Measurements from ENCODE around the gene SUSD1. TPM values are rescaled to one million over a fixed set of nuclear protein-coding genes. Genes with fewer than 3 reads are reported as not detected.

SUSD1 gene
- total and polyA plus RNA-seq, 9 of the 15 experiments (the other 6 are each of a cell fraction or from before 2014, with no cell fraction given): 10.9 to 44.4 (median 36.1) TPM

GRCh38 chr9:112072721-112073638 is 102.1 kb downstream of the SUSD1 start (continued):
- TF ChIP-seq ZNF592 (IDR thresholded peaks at IDR 0.05) (peak; percentile 79; the same call in 1 of the 2 replicates), NCOA2 (IDR thresholded peaks at IDR 0.05; ENCODE audit: partially characterized antibody in 2 of 2) (no peak), RCOR1 (IDR thresholded peaks at IDR 0.05; ENCODE audit: borderline replicate concordance in 1 of 2, low read depth in 2 of 2, low read length in 2 of 2) (peak in 1 of 2 experiments; percentile 81; a peak in 1 of 4 replicates), ZFPM2 (CRISPR knock-in tag; IDR thresholded peaks at IDR 0.05) (no peak), TBL1XR1 (IDR thresholded peaks at IDR 0.05; ENCODE audit: low read length in 2 of 2) (peak in 1 of 2 experiments; percentile 74; a peak in 2 of 4 replicates), MTA1 (IDR thresholded peaks at IDR 0.05; ENCODE audit: borderline replicate concordance) (peak; percentile 67), HDAC6 (IDR thresholded peaks at IDR 0.05; ENCODE audit: low read depth, low read length) (no peak), TAF7 (tag; IDR thresholded peaks at IDR 0.05) (no peak; the same call in 1 of the 2 replicates), NCOA6 (IDR thresholded peaks at IDR 0.05) (0 out of 2 replicates have a peak, but pooled peaks have one; percentile 33), RBM17 (IDR thresholded peaks at IDR 0.05; ENCODE audit: borderline replicate concordance, low read depth, low read length) (no peak), NKRF (IDR thresholded peaks at IDR 0.05; ENCODE audit: borderline replicate concordance) (no peak), KDM1A (IDR thresholded peaks at IDR 0.05) (peak in 1 of 2 experiments; percentile 43; a peak in 1 of 4 replicates), TOE1 (IDR thresholded peaks at IDR 0.05; ENCODE audit: borderline replicate concordance) (no peak), TOE1 (CRISPR knock-in tag; IDR thresholded peaks at IDR 0.05; ENCODE audit: borderline replicate concordance, low read depth) (no peak), NCOR1 (IDR thresholded peaks at IDR 0.05) (peak; percentile 81), ZNF655 (CRISPR knock-in tag; IDR thresholded peaks at IDR 0.05) (no peak), SMARCC2 (IDR thresholded peaks at IDR 0.05; ENCODE audit: low read depth) (peak; percentile 80), CCNT2 (IDR thresholded peaks at IDR 0.05; ENCODE audit: borderline replicate concordance, extremely low read depth, insufficient read length, low read depth, low read length) (peak; percentile 87)

All from K562 (cell line).